DND-41 (cell line): ENCODE data around the gene UCN3.
A peak's percentile ranks its signal among the peaks of the same experiment; 100 is the strongest.

ENCODE experiments used
- ATAC-seq: fragments of 200-7000 bp; cut with Tn5 transposase; 3 replicates; pipeline ENCODE4 v1.9.1; 2021; ENCODE audit warnings: low read depth; ENCODE audit not compliant: insufficient read depth
- DNase-seq: peaks from one replicate; pipeline ENCODE4 v3.0.0-alpha.2; 2020
- H2AFZ ChIP-seq: 2 replicates; pipeline ENCODE4 v1.6.0; 2012; ENCODE audit warnings: low read depth, low read length
- H3K27ac ChIP-seq: 2 replicates; pipeline ENCODE4 v1.5.1; 2012; ENCODE audit warnings: low read length, inconsistent platforms
- H3K27me3 ChIP-seq: fragments of 200-600 bp; sonication (generic); 2 replicates; pipeline ENCODE4 v1.6.0; 2012; ENCODE audit warnings: low read length, mild to moderate bottlenecking, inconsistent platforms; ENCODE audit not compliant: insufficient read depth, poor library complexity
- H3K36me3 ChIP-seq: 2 replicates; pipeline ENCODE4 v1.5.1; 2012; ENCODE audit warnings: low read length, inconsistent platforms; ENCODE audit not compliant: insufficient read depth
- H3K4me1 ChIP-seq: 2 replicates; pipeline ENCODE4 v1.5.1; 2012; ENCODE audit warnings: mild to moderate bottlenecking, low read length; ENCODE audit not compliant: insufficient read depth
- H3K4me2 ChIP-seq: 2 replicates; pipeline ENCODE4 v1.6.0; 2012; ENCODE audit warnings: mild to moderate bottlenecking, moderate library complexity, low read length, inconsistent platforms; ENCODE audit not compliant: insufficient read depth
- H3K4me3 ChIP-seq, 2 experiments: fragments of 200-600 bp in 1 of 2; shearing (Covaris generic) in 1 of 2; 2 replicates each; pipeline ENCODE4 v1.5.1; 2012 to 2016; ENCODE audit warnings: inconsistent platforms in 2 of 2, low read length in 2 of 2, mild to moderate bottlenecking in 2 of 2, low read depth in 1 of 2, moderate library complexity in 1 of 2
- H3K79me2 ChIP-seq: 2 replicates; pipeline ENCODE4 v1.6.0; 2012; ENCODE audit warnings: low read length, inconsistent platforms; ENCODE audit not compliant: insufficient read depth
- H3K9ac ChIP-seq: 2 replicates; pipeline ENCODE4 v1.6.0; 2012; ENCODE audit warnings: low read depth, mild to moderate bottlenecking, inconsistent platforms, low read length, moderate library complexity
- H3K9me3 ChIP-seq: 2 replicates; pipeline ENCODE4 v1.5.1; 2012; ENCODE audit warnings: low read length, moderate library complexity, mild to moderate bottlenecking, inconsistent platforms; ENCODE audit not compliant: insufficient read depth, severe bottlenecking
- H4K20me1 ChIP-seq: 2 replicates; pipeline ENCODE4 v1.6.0; 2012; ENCODE audit warnings: low read length; ENCODE audit not compliant: insufficient read depth
- EZH2 ChIP-seq: IDR thresholded peaks from 3 replicates; pipeline ENCODE4 v1.6.1; 2012; ENCODE audit warnings: borderline replicate concordance, low read depth, mild to moderate bottlenecking, moderate library complexity, low read length, inconsistent platforms; ENCODE audit not compliant: severe bottlenecking
- TF ChIP-seq, protein P1 (sequence below): IDR thresholded peaks from 2 replicates; pipeline ENCODE4 v1.5.1; 2012; ENCODE audit warnings: borderline replicate concordance, low read length, moderate library complexity, mild to moderate bottlenecking; ENCODE audit not compliant: poor library complexity, severe bottlenecking; ENCODE audit errors: extremely low read depth

Gene UCN3

DNA sequence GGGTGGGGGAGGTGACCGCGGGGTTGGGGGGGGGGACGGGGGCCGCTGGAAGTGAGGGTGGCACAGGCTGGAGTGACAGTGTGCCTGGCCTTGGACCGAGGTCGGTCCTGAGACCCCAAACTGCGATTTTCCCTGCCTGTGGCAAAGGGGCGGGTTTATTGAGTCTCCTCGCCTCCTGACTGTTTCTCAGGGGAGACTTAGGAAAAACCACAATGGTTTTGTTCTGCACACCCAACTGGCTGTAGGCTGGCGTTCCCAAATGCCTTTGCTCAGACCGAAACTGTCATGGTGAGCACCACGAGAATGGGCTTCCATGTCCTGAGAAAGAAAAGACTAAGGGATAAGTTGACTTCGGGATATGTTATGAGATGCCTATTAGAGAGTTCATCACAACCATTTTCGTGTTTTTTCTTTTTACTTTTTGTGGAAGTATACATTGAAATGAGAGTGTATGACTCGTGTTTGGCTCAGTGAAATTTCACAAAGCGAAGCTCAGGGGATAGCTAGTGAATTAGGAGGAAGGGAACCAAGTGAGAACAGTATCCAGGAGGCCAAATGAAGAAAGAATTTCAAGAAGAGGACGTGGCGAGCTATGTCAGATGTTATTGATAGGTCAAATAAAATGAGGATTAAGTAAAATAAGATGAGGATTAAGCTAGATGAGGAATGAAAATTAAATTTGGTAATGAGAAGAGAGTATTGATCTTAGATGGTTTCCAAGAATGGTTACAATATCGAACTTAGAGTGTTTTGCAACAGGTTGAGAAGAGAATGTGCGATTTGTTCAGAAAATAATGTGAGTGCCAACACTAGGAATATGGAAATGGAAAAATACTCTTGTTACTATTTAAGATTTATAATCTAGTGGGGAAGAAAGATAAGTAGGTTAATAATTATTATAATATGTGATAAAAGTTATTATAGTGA, 48.5 kb downstream of the UCN3 start:
- TF ChIP-seq, protein P1, sequence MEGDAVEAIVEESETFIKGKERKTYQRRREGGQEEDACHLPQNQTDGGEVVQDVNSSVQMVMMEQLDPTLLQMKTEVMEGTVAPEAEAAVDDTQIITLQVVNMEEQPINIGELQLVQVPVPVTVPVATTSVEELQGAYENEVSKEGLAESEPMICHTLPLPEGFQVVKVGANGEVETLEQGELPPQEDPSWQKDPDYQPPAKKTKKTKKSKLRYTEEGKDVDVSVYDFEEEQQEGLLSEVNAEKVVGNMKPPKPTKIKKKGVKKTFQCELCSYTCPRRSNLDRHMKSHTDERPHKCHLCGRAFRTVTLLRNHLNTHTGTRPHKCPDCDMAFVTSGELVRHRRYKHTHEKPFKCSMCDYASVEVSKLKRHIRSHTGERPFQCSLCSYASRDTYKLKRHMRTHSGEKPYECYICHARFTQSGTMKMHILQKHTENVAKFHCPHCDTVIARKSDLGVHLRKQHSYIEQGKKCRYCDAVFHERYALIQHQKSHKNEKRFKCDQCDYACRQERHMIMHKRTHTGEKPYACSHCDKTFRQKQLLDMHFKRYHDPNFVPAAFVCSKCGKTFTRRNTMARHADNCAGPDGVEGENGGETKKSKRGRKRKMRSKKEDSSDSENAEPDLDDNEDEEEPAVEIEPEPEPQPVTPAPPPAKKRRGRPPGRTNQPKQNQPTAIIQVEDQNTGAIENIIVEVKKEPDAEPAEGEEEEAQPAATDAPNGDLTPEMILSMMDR: no peak
- TF ChIP-seq EZH2: no peak
- peak overlapping the region; percentile 88 to 95 for H3K4me3 ChIP-seq
- peaks cover 32% of the 10 kb centered on the region for H3K4me1 ChIP-seq
- ATAC-seq (peak; percentile 38), DNase-seq (peak; percentile 20)
- H3K27me3 ChIP-seq: peaks cover 2% of the 10 kb centered on the region
- peak overlapping the region; percentile 88 for H3K4me2 ChIP-seq
- peak overlapping the region; percentile 77 for H3K27ac ChIP-seq
- peak overlapping the region; percentile 95 for H3K9ac ChIP-seq
- peaks cover 10% of the 10 kb centered on the region for H3K36me3 ChIP-seq
- peaks cover 58% of the 10 kb centered on the region for H3K79me2 ChIP-seq
- peaks cover 16% of the 10 kb centered on the region for H4K20me1 ChIP-seq
- H2AFZ ChIP-seq: peak overlapping the region; percentile 67; the same call in 1 of the 2 replicates
- H3K9me3 ChIP-seq: peaks cover 1% of the 10 kb centered on the region

DNA sequence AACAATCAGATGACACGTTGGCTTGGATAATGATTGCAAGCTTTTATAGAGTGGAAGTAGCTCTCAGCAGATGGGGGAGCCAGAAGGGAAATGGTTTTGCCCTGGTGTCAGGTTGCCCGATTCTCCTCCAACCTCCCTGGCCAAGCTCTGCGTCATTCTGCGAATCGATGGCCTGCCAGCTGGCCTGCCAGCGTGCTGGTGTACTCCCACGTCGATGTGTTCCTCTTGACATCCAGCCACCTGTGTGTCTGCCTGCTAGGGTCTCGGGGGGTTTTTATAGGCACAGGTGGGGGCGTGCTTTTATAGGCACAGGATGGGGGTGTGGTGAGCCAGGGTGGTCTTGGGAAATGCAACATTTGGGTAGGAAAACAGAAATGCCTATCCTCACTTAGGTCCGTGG, 52.2 kb downstream of the UCN3 start:
- ATAC-seq: no peak
- peaks cover 8% of the 10 kb centered on the region for H3K9me3 ChIP-seq
- no peak overlapping the region for H3K4me3 ChIP-seq
- TF ChIP-seq, protein P1: no peak
- TF ChIP-seq EZH2: no peak
- no peak overlapping the region for H3K9ac ChIP-seq
- no peak overlapping the region for H3K27ac ChIP-seq
- H3K4me1 ChIP-seq: peaks cover 28% of the 10 kb centered on the region
- peaks cover 95% of the 10 kb centered on the region for H3K79me2 ChIP-seq
- H3K36me3 ChIP-seq: peaks cover 10% of the 10 kb centered on the region
- H2AFZ ChIP-seq: no peak overlapping the region
- no peak for DNase-seq
- H3K4me2 ChIP-seq: peak overlapping the region; percentile 27; the same call in 1 of the 2 replicates
- no peaks in the 10 kb centered on the region for H3K27me3 ChIP-seq
- peaks cover 25% of the 10 kb centered on the region for H4K20me1 ChIP-seq

DNA sequence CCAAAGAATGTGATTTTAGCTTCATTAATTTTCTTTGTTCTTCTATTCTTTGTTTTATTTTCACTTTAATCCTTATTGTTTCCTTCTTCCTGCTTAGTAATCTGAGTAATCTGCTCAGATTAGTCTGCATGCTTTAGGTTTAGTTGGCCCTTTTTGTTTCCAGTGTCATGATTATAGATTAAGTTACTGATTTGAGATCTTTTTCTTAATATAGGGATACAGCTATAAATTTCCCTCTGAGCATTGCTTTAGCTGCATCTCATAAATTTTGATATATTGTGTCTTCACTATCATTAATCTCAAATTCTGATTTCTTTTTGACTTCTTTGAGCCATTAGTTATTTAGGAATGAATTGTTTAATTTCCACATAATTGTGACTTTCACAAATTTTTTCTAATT, 53.8 kb downstream of the UCN3 start:
- Histone ChIP-seq H3K36me3 (peaks cover 10% of the 10 kb centered on the region), H3K4me3 (no peak overlapping the region), H4K20me1 (peaks cover 30% of the 10 kb centered on the region), H3K4me2 (no peak overlapping the region), H3K9ac (no peak overlapping the region), H3K79me2 (peaks cover 100% of the 10 kb centered on the region), H3K4me1 (peaks cover 22% of the 10 kb centered on the region), H2AFZ (no peak overlapping the region), H3K27ac (no peak overlapping the region), H3K27me3 (no peaks in the 10 kb centered on the region), H3K9me3 (peaks cover 8% of the 10 kb centered on the region)
- TF ChIP-seq EZH2: no peak
- TF ChIP-seq, protein P1: no peak
- DNase-seq (no peak), ATAC-seq (no peak)
